Measurements from ENCODE around the gene ACYP2.
A peak's percentile ranks its signal among the peaks of the same experiment; 100 is the strongest.

The ACYP2 gene

DNA sequence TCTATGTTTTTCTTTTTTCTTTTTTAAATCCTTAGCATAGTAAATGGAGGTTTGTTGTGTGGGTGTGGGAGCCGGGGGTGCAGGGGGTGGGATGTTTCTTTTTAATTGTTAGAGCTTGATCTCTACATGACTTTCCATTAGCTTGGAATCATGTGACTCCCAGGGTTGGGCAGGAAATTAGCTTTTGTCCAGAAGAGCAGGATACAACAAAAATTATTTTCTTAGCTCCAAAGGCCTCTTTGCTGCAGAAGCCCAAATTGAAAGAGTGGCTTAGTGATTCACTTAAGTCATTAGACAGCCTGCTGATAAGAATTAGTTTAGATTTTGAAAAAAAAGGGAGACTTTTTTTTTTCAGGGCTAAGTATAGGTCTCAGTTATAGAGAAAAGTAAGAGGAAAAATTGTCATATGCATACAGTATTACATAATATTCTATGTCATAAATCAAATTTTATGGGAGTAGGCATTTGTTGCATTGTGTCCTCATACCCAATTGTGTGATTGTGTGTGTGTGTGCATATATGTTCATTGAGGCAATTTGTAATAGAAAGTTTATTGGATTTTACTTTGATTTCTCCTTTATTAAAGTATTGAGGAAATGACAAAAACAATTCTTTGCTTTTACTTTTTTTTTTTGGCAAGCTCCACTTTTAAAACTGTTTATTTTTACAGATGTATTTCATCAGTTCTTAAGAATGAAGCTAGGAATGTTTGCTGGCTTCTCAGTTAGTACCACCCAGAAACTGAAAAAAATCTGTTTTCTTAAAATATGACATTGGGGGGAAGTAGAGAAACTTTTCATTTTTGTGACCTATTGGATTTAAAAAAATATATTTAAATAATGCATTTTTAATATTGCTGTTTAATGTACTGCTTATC, 93.2 kb downstream of the ACYP2 start:
- Histone ChIP-seq H3K4me3 (ENCODE audit: low read depth, low read length) (no peak overlapping the region), H3K27me3 (replicated peaks) (no peaks in the 10 kb centered on the region), H3K36me3 (replicated peaks) (no peaks in the 10 kb centered on the region), H3K27ac (peak overlapping the region; percentile 55)
- in situ Hi-C loops (cut with HindIII; ENCODE audit: low pct_ligation_motif_present, low sequenced_read_pairs): no loop called here
- no peak for DNase-seq
- no peak for TF ChIP-seq CTCF (IDR thresholded peaks at IDR 0.05; ENCODE audit: low read depth, low read length, missing control alignments)

GRCh38 chr2:54209379-54209778, 94.0 kb downstream of the ACYP2 start:
- Histone ChIP-seq H3K27ac (no peak overlapping the region), H3K36me3 (replicated peaks) (no peaks in the 10 kb centered on the region), H3K27me3 (replicated peaks) (no peaks in the 10 kb centered on the region), H3K4me3 (ENCODE audit: low read depth, low read length) (no peak overlapping the region)
- no peak for DNase-seq
- in situ Hi-C loops (cut with HindIII; ENCODE audit: low pct_ligation_motif_present, low sequenced_read_pairs): no loop called here
- TF ChIP-seq CTCF (IDR thresholded peaks at IDR 0.05; ENCODE audit: low read depth, low read length, missing control alignments): no peak

- H3K27ac ChIP-seq: no peak overlapping the region
- TF ChIP-seq CTCF (IDR thresholded peaks at IDR 0.05; ENCODE audit: low read depth, low read length, missing control alignments): no peak
- H3K4me3 ChIP-seq (ENCODE audit: low read depth, low read length): no peak overlapping the region
- DNase-seq: peak; percentile 91
- no peaks in the 10 kb centered on the region for H3K36me3 ChIP-seq (replicated peaks)
- no peaks in the 10 kb centered on the region for H3K27me3 ChIP-seq (replicated peaks)
- in situ Hi-C loops (cut with HindIII; ENCODE audit: low pct_ligation_motif_present, low sequenced_read_pairs): no loop called here
Observed at GRCh38 chr2:54212456-54212855, 97.0 kb downstream of the ACYP2 start.

- in situ Hi-C loops (cut with HindIII; ENCODE audit: low pct_ligation_motif_present, low sequenced_read_pairs): no loop called here
- DNase-seq: no peak
- no peak for TF ChIP-seq CTCF (IDR thresholded peaks at IDR 0.05; ENCODE audit: low read depth, low read length, missing control alignments)
Observed at GRCh38 chr2:54213082-54213481, 97.7 kb downstream of the ACYP2 start.

DNA sequence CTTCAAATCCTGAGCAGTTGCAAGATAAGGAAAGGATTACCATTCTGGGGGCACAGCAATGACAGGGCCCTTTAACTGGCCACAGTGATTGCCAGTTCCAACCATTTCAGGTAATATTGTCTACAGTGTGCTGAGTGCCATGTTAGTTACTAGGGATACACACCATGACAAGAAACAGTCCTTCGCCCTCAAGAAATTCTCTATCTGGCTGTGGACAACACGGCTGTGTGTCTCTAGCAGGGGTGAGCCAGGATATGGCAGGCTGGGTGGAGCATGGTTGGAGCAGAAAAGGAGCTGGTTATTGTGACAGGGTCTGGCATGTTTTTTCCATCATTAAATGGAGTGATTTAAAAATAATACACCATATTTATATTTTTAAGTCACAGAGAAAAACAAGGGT, 109.6 kb downstream of the ACYP2 start:
- no peak for DNase-seq
- no peak for TF ChIP-seq CTCF (IDR thresholded peaks at IDR 0.05; ENCODE audit: low read depth, low read length, missing control alignments)
- no peak overlapping the region for H3K27ac ChIP-seq
- H3K27me3 ChIP-seq (replicated peaks): no peaks in the 10 kb centered on the region
- no peak overlapping the region for H3K4me3 ChIP-seq (ENCODE audit: low read depth, low read length)
- no peaks in the 10 kb centered on the region for H3K36me3 ChIP-seq (replicated peaks)
- in situ Hi-C loops (cut with HindIII; ENCODE audit: low pct_ligation_motif_present, low sequenced_read_pairs): no loop called here

More at GRCh38 chr2:54213082-54213481, 97.7 kb downstream of the ACYP2 start:
- no peak overlapping the region for H3K27ac ChIP-seq
- H3K36me3 ChIP-seq (replicated peaks): no peaks in the 10 kb centered on the region
- H3K4me3 ChIP-seq (ENCODE audit: low read depth, low read length): no peak overlapping the region
- no peaks in the 10 kb centered on the region for H3K27me3 ChIP-seq (replicated peaks)

Measured in brain microvascular endothelial cell (primary cell).